GM19043 (cell line): Measurements from ENCODE around the gene ARL15.

Source experiments
- ATAC-seq: cut with Tn5 transposase; IDR thresholded peaks from one replicate; pipeline ENCODE4 v1.9.1; 2021; ENCODE audit warnings: low read depth; ENCODE audit not compliant: unreplicated experiment

The ARL15 gene

GRCh38 chr5:54165687-54166086 is 144.7 kb downstream of the ARL15 start:
- ATAC-seq, result no peak

- no peak for ATAC-seq
Measured at GRCh38 chr5:54162184-54162583, 148.2 kb downstream of the ARL15 start.

GRCh38 chr5:54160329-54160728 is 150.0 kb downstream of the ARL15 start:
- no peak for ATAC-seq

- ATAC-seq, result no peak
Measured at GRCh38 chr5:54159893-54160195, 150.5 kb downstream of the ARL15 start.

- peak; percentile 90 for ATAC-seq
Measured at GRCh38 chr5:54159153-54159892, 151.1 kb downstream of the ARL15 start.

- no peak for ATAC-seq
Measured at GRCh38 chr5:54156577-54156976, 153.8 kb downstream of the ARL15 start.

- no peak for ATAC-seq
Measured at GRCh38 chr5:54150841-54151240, 159.5 kb downstream of the ARL15 start.

- no peak for ATAC-seq
Measured at GRCh38 chr5:54148858-54149257, 161.5 kb downstream of the ARL15 start.

- no peak for ATAC-seq
Measured at GRCh38 chr5:54148067-54148845, 162.1 kb downstream of the ARL15 start.

- no peak for ATAC-seq
Measured at GRCh38 chr5:54146916-54147315, 163.5 kb downstream of the ARL15 start.

GRCh38 chr5:54146390-54146789 is 164.0 kb downstream of the ARL15 start:
- no peak for ATAC-seq

- ATAC-seq, result no peak
Measured at GRCh38 chr5:54140247-54140840, 170.0 kb downstream of the ARL15 start.

- no peak for ATAC-seq
Measured at GRCh38 chr5:54136516-54137440, 173.6 kb downstream of the ARL15 start.

- ATAC-seq, result no peak
Measured at GRCh38 chr5:54135042-54135441, 175.3 kb downstream of the ARL15 start.

GRCh38 chr5:54133917-54134316 is 176.5 kb downstream of the ARL15 start:
- no peak for ATAC-seq

GRCh38 chr5:54120473-54120872 is 189.9 kb downstream of the ARL15 start:
- ATAC-seq, result no peak

- no peak for ATAC-seq
Measured at GRCh38 chr5:54117957-54118356, 192.4 kb downstream of the ARL15 start.

- no peak for ATAC-seq
Measured at GRCh38 chr5:54115735-54116403, 194.5 kb downstream of the ARL15 start.

- ATAC-seq, result no peak
Measured at GRCh38 chr5:54113060-54113459, 197.3 kb downstream of the ARL15 start.

- ATAC-seq, result no peak
Measured at GRCh38 chr5:54109626-54110330, 200.6 kb downstream of the ARL15 start.
